ENCODE results near the gene L1CAM. TPM values are rescaled to one million over a fixed set of nuclear protein-coding genes. Genes with fewer than 3 reads are reported as not detected.

The L1CAM gene
- polyA plus RNA-seq, 3 donors, result 0.55 TPM; not detected in 2

- no peak overlapping the region for H3K4me3 ChIP-seq (replicated peaks in 1 of 3; ENCODE audit: low read depth in 2 of 3, low read length in 3 of 3)
- intact Hi-C loops (cut with micrococcal nuclease), result no loop called here
- TF ChIP-seq CTCF (IDR thresholded peaks at IDR 0.05), result no peak
- no peak overlapping the region for H3K9ac ChIP-seq (ENCODE audit: insufficient read depth, low read length, poor library complexity, severe bottlenecking)
- no peak overlapping the region for H3K4me2 ChIP-seq (replicated peaks; ENCODE audit: extremely low read depth, low read length, poor library complexity, severe bottlenecking)
- peaks cover 0 to 4% of the 10 kb centered on the region in 2 donors for H3K9me3 ChIP-seq (replicated peaks in 1 of 2; ENCODE audit: control insufficient read depth in 1 of 2, insufficient read depth in 1 of 2, low read length in 2 of 2)
- H2AFZ ChIP-seq (ENCODE audit: insufficient read depth, low read depth, low read length, poor library complexity, severe bottlenecking), result no peak overlapping the region
- H3K27ac ChIP-seq (ENCODE audit: low read depth in 1 of 2, low read length in 2 of 2), result no peak overlapping the region
- Mint-ChIP-seq H3K27me3 (ENCODE audit: low read depth in 3 of 3) (peaks cover 29 to 66% (median 58%) of the 10 kb centered on the region in 3 donors), H3K4me1 (peaks cover 2% of the 10 kb centered on the region), H3K27ac (no peak overlapping the region), H3K9me3 (peaks cover 0 to 5% (median 1%) of the 10 kb centered on the region in 7 donors), H3K4me3 (no peak overlapping the region), H3K36me3 (no peaks in the 10 kb centered on the region)
- H3K27me3 ChIP-seq (ENCODE audit: control insufficient read depth in 2 of 2, insufficient read depth in 2 of 2, low read length in 2 of 2), result peaks cover 4 to 13% of the 10 kb centered on the region in 2 donors
- H3K36me3 ChIP-seq (replicated peaks in 1 of 2; ENCODE audit: control insufficient read depth in 1 of 2, insufficient read depth in 2 of 2, low read length in 2 of 2), result no peaks in the 10 kb centered on the region
- peak; percentile 29 to 44 (median 33) for DNase-seq
- H4K20me1 ChIP-seq (ENCODE audit: insufficient read depth, low read length), result no peaks in the 10 kb centered on the region
- 0% methylated on average over 5 of the region's 42 CpGs for WGBS (ENCODE audit: insufficient coverage)
- no peaks in the 10 kb centered on the region for H3K79me2 ChIP-seq (ENCODE audit: insufficient read depth, low read length)
- no peaks in the 10 kb centered on the region for H3K4me1 ChIP-seq (ENCODE audit: control insufficient read depth in 1 of 2, insufficient read depth in 2 of 2, low read length in 2 of 2)
Measured at GRCh38 chrX:153875391-153876111, 10.4 kb downstream of the L1CAM start.

- Mint-ChIP-seq H3K4me3 (peak overlapping the region in 1 of 2 donors; percentile 57), H3K9me3 (peaks cover 0 to 5% (median 1%) of the 10 kb centered on the region in 7 donors), H3K27me3 (ENCODE audit: low read depth in 3 of 3) (peaks cover 26 to 60% (median 50%) of the 10 kb centered on the region in 3 donors), H3K36me3 (no peaks in the 10 kb centered on the region), H3K4me1 (peaks cover 2% of the 10 kb centered on the region), H3K27ac (no peak overlapping the region)
- peaks cover 0 to 4% of the 10 kb centered on the region in 2 donors for H3K9me3 ChIP-seq (replicated peaks in 1 of 2; ENCODE audit: control insufficient read depth in 1 of 2, insufficient read depth in 1 of 2, low read length in 2 of 2)
- no peak for DNase-seq
- no peak for TF ChIP-seq CTCF (IDR thresholded peaks at IDR 0.05)
- no peak overlapping the region for H3K4me2 ChIP-seq (replicated peaks; ENCODE audit: extremely low read depth, low read length, poor library complexity, severe bottlenecking)
- no peak overlapping the region for H3K4me3 ChIP-seq (replicated peaks in 1 of 3; ENCODE audit: low read depth in 2 of 3, low read length in 3 of 3)
- 82% methylated on average over 9 of the region's 13 CpGs for WGBS (ENCODE audit: insufficient coverage)
- H2AFZ ChIP-seq (ENCODE audit: insufficient read depth, low read depth, low read length, poor library complexity, severe bottlenecking), result no peak overlapping the region
- intact Hi-C loops (cut with micrococcal nuclease), result no loop called here
- no peaks in the 10 kb centered on the region for H4K20me1 ChIP-seq (ENCODE audit: insufficient read depth, low read length)
- no peaks in the 10 kb centered on the region for H3K4me1 ChIP-seq (ENCODE audit: control insufficient read depth in 1 of 2, insufficient read depth in 2 of 2, low read length in 2 of 2)
- H3K79me2 ChIP-seq (ENCODE audit: insufficient read depth, low read length), result no peaks in the 10 kb centered on the region
- no peak overlapping the region for H3K27ac ChIP-seq (ENCODE audit: low read depth in 1 of 2, low read length in 2 of 2)
- H3K9ac ChIP-seq (ENCODE audit: insufficient read depth, low read length, poor library complexity, severe bottlenecking), result no peak overlapping the region
- H3K27me3 ChIP-seq (ENCODE audit: control insufficient read depth in 2 of 2, insufficient read depth in 2 of 2, low read length in 2 of 2), result peaks cover 4% of the 10 kb centered on the region in 2 donors
- H3K36me3 ChIP-seq (replicated peaks in 1 of 2; ENCODE audit: control insufficient read depth in 1 of 2, insufficient read depth in 2 of 2, low read length in 2 of 2), result no peaks in the 10 kb centered on the region
Measured at GRCh38 chrX:153874366-153875125, 11.4 kb downstream of the L1CAM start.

Data from CD14-positive monocyte (primary cell).